WI38 (cell line): ENCODE measurements around the gene SNX30.

Experiments used
- H3K4me3 ChIP-seq: 2 replicates; pipeline ENCODE4 v1.5.1; 2011; ENCODE audit warnings: low read depth, mild to moderate bottlenecking, control low read depth, low read length
- CTCF ChIP-seq: IDR thresholded peaks from 2 replicates; pipeline ENCODE4 v1.5.1; 2012; ENCODE audit warnings: low read depth, mild to moderate bottlenecking, control low read depth, low read length

SNX30 gene

GRCh38 chr9:112864982-112865381, 114.4 kb downstream of the SNX30 start:
- no peak for TF ChIP-seq CTCF
- no peak overlapping the region for H3K4me3 ChIP-seq

- H3K4me3 ChIP-seq = no peak overlapping the region
- no peak for TF ChIP-seq CTCF
These were observed 116.2 kb downstream of the SNX30 start for GRCh38 chr9:112866662-112867274.

- 0 out of 2 replicates have a peak overlapping the region, but pooled peaks have one; percentile 19 for H3K4me3 ChIP-seq
- TF ChIP-seq CTCF = no peak
These were observed 116.9 kb downstream of the SNX30 start for GRCh38 chr9:112867275-112867991.

- H3K4me3 ChIP-seq = no peak overlapping the region
- no peak for TF ChIP-seq CTCF
These were observed 117.9 kb downstream of the SNX30 start for GRCh38 chr9:112868461-112868860.

GRCh38 chr9:112869041-112869529, 118.5 kb downstream of the SNX30 start:
- TF ChIP-seq CTCF = no peak
- H3K4me3 ChIP-seq = no peak overlapping the region

- H3K4me3 ChIP-seq = no peak overlapping the region
- TF ChIP-seq CTCF = no peak
These were observed 119.4 kb downstream of the SNX30 start for GRCh38 chr9:112869917-112870316.

- TF ChIP-seq CTCF = no peak
- H3K4me3 ChIP-seq = no peak overlapping the region
These were observed 120.0 kb downstream of the SNX30 start for GRCh38 chr9:112870556-112870955.
